ENCODE data around the gene POLRMT.

The POLRMT gene

DNA sequence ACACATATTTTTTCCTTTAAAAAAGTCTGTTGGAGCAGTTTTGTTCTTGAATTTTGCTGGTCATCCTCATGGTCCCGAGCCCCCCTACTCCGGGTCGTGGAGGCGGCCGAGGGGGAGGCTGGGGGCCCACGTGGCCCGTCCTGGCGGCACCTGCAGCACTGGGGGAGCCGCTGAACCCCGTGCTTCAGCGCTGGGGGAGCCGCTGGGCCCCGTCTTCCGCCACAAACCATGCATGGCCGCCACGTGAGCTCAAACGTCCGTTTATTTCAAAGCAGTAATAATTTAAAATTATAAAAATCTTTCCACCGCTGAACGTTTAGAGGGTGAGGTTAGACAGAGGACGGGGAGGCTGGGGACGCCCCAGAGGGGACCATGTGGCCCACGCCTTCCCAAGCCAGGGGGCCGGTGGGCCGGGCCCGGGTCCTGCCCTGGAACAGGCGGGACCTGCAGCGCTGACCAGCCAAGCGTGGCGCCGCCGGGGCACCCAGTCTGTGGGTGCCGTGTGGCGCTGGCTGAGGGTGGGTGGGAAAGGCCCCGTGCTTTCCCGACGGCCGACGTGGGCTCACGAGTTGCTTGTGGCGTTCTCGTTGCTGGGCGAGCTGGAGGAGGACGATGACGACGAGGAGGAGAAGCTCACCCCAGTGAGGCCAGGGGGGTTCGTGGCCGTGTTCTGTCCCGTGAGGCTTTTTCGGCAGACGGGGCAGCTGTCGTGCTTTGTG, 14.4 kb upstream of the POLRMT start:
- Histone ChIP-seq H3K36me3 (ENCODE audit: insufficient read depth) (no peaks in the 10 kb centered on the region; the same call in 1 of the 2 replicates), H4K20me1 (ENCODE audit: insufficient read depth) (no peaks in the 10 kb centered on the region; the same call in 1 of the 2 replicates), H3K79me2 (ENCODE audit: insufficient read depth, low read depth) (peaks cover 13% of the 10 kb centered on the region), H3K27ac (no peak overlapping the region), H3K27me3 (ENCODE audit: insufficient read depth, low read depth) (no peaks in the 10 kb centered on the region), H3K4me2 (no peak overlapping the region), H3K4me1 (ENCODE audit: low read depth, poor library complexity, severe bottlenecking) (no peaks in the 10 kb centered on the region), H3K9ac (no peak overlapping the region), H2AFZ (ENCODE audit: low read depth) (no peak overlapping the region), H3K4me3 (IDR thresholded peaks at IDR 0.05; ENCODE audit: insufficient read depth, low read depth, low read length) (no peak overlapping the region)
- TF ChIP-seq, protein P1, sequence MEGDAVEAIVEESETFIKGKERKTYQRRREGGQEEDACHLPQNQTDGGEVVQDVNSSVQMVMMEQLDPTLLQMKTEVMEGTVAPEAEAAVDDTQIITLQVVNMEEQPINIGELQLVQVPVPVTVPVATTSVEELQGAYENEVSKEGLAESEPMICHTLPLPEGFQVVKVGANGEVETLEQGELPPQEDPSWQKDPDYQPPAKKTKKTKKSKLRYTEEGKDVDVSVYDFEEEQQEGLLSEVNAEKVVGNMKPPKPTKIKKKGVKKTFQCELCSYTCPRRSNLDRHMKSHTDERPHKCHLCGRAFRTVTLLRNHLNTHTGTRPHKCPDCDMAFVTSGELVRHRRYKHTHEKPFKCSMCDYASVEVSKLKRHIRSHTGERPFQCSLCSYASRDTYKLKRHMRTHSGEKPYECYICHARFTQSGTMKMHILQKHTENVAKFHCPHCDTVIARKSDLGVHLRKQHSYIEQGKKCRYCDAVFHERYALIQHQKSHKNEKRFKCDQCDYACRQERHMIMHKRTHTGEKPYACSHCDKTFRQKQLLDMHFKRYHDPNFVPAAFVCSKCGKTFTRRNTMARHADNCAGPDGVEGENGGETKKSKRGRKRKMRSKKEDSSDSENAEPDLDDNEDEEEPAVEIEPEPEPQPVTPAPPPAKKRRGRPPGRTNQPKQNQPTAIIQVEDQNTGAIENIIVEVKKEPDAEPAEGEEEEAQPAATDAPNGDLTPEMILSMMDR (conservative IDR thresholded peaks at IDR 0.05; ENCODE audit: low read depth, low read length): no peak

DNA sequence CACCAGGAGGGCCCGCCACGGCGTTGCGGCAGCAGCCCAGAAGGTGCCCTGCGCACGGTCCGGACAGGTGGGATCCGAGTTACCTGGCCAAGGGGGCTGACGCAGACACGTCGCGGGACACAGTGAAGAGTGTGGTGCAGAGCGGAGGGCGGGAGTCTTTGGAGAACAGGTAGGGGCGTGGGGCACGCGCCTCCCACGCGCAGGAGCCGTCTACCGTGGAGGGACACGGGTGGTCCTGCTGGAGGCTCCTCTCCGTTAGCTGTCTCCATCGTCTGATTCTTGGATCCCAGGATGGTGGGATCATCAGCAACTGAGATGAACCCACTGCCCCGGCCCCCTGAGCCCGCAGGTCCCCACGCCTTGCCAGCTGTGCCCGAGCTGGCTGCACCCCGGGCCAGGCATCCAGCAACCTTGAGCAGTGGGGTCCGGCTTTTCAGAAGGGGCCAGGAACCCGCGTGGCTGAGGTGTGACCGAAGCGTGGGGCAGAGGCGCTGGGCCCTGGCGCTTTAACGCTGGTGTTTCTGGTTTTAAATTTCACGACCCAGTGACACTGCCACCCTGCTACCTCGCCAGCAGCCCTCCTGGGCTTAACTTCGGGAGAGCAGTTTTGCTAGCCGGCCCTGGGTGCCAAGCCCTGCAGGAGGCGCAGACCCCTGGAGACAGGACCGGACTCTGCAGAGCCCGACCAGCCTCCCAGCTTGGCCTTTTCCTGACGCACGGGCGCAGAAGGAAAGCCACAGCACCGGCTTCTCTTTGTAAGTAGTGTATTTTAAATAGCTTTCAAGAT, 13.6 kb upstream of the POLRMT start:
- H3K9ac ChIP-seq: no peak overlapping the region
- TF ChIP-seq, protein P1 (conservative IDR thresholded peaks at IDR 0.05; ENCODE audit: low read depth, low read length): no peak
- H3K4me3 ChIP-seq (IDR thresholded peaks at IDR 0.05; ENCODE audit: insufficient read depth, low read depth, low read length): no peak overlapping the region
- no peaks in the 10 kb centered on the region for H3K27me3 ChIP-seq (ENCODE audit: insufficient read depth, low read depth)
- H3K27ac ChIP-seq: no peak overlapping the region
- H3K4me2 ChIP-seq: no peak overlapping the region
- no peaks in the 10 kb centered on the region; the same call in 1 of the 2 replicates for H3K36me3 ChIP-seq (ENCODE audit: insufficient read depth)
- no peak overlapping the region for H2AFZ ChIP-seq (ENCODE audit: low read depth)
- H3K4me1 ChIP-seq (ENCODE audit: low read depth, poor library complexity, severe bottlenecking): no peaks in the 10 kb centered on the region
- peaks cover 5% of the 10 kb centered on the region; the same call in 1 of the 2 replicates for H3K79me2 ChIP-seq (ENCODE audit: insufficient read depth, low read depth)
- H4K20me1 ChIP-seq (ENCODE audit: insufficient read depth): no peaks in the 10 kb centered on the region

DNA sequence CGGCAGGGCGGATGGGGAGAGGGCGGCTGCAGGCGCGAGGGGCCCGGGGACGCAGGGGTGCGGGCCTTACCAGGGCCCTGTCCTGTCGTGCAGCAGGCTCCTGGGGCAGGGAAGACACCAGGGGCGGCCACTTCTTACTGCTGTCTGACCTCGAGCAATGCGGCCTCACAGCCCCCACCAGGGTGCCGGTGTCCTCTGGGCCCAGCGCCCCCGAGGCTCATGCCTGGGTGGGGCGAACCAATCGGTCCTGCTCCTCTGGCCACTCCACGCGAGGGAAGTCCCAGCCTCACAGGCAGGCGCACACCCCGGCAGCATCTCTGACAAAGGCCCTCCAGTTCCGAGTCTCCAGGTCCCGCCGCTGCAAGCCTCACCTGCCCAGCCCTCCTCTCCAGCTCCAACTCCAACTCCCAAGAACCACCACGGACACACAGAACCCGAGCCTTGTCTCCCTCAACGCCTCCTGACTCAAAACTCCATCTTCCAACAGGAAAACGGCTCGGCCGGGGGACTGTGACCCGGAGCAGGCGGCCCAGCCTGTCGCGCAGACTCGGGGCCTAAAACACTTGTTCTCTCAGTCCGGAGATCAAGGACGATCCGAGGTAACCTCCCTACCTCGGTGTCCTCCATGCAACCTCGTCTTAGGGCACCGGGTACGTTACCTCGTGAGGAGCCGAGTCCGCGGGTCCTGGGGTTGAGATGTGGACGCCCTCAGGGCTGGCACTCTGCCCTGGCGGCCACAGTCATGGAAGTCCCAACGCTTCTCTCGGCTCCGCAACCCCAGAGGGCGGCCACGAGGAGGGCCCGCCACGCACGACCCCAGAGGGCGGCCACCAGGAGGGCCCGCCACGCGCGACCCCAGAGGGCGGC, 12.8 kb upstream of the POLRMT start:
- H2AFZ ChIP-seq (ENCODE audit: low read depth): no peak overlapping the region
- no peaks in the 10 kb centered on the region for H4K20me1 ChIP-seq (ENCODE audit: insufficient read depth)
- no peaks in the 10 kb centered on the region for H3K4me1 ChIP-seq (ENCODE audit: low read depth, poor library complexity, severe bottlenecking)
- H3K4me2 ChIP-seq: no peak overlapping the region
- no peaks in the 10 kb centered on the region for H3K27me3 ChIP-seq (ENCODE audit: insufficient read depth, low read depth)
- H3K27ac ChIP-seq: no peak overlapping the region
- TF ChIP-seq, protein P1 (conservative IDR thresholded peaks at IDR 0.05; ENCODE audit: low read depth, low read length): no peak
- no peak overlapping the region for H3K9ac ChIP-seq
- no peak overlapping the region for H3K4me3 ChIP-seq (IDR thresholded peaks at IDR 0.05; ENCODE audit: insufficient read depth, low read depth, low read length)
- H3K79me2 ChIP-seq (ENCODE audit: insufficient read depth, low read depth): no peaks in the 10 kb centered on the region
- H3K36me3 ChIP-seq (ENCODE audit: insufficient read depth): no peaks in the 10 kb centered on the region; the same call in 1 of the 2 replicates

DNA sequence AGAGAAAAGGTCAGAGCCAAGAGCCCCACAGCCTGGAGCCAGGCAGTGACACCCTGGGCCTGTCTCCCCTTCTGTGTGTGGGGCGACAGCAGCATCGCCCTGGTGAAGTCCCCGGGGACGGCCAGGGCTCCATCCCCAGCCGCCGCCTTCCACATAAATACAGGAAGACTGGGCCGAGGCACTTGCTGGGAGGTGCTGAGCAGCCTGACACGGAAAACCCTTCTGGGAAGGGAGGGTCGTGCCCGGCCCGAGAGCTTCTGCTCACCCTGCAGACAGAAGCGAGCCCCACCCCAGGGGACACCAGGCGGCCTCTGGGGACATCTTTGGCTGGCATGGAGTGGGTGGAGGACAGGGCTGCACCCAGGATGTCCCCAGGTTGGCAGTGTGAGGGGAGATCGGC, 11.5 kb upstream of the POLRMT start:
- Histone ChIP-seq H3K79me2 (ENCODE audit: insufficient read depth, low read depth) (no peaks in the 10 kb centered on the region), H3K9ac (no peak overlapping the region), H3K27me3 (ENCODE audit: insufficient read depth, low read depth) (no peaks in the 10 kb centered on the region), H4K20me1 (ENCODE audit: insufficient read depth) (no peaks in the 10 kb centered on the region), H3K27ac (no peak overlapping the region), H3K4me2 (no peak overlapping the region), H3K4me3 (IDR thresholded peaks at IDR 0.05; ENCODE audit: insufficient read depth, low read depth, low read length) (no peak overlapping the region), H3K4me1 (ENCODE audit: low read depth, poor library complexity, severe bottlenecking) (no peaks in the 10 kb centered on the region), H3K36me3 (ENCODE audit: insufficient read depth) (no peaks in the 10 kb centered on the region; the same call in 1 of the 2 replicates), H2AFZ (ENCODE audit: low read depth) (no peak overlapping the region)
- TF ChIP-seq, protein P1 (conservative IDR thresholded peaks at IDR 0.05; ENCODE audit: low read depth, low read length): no peak

Data from KMS-11 (cell line).